ENCODE data around the gene RPL41.

Gene RPL41

DNA sequence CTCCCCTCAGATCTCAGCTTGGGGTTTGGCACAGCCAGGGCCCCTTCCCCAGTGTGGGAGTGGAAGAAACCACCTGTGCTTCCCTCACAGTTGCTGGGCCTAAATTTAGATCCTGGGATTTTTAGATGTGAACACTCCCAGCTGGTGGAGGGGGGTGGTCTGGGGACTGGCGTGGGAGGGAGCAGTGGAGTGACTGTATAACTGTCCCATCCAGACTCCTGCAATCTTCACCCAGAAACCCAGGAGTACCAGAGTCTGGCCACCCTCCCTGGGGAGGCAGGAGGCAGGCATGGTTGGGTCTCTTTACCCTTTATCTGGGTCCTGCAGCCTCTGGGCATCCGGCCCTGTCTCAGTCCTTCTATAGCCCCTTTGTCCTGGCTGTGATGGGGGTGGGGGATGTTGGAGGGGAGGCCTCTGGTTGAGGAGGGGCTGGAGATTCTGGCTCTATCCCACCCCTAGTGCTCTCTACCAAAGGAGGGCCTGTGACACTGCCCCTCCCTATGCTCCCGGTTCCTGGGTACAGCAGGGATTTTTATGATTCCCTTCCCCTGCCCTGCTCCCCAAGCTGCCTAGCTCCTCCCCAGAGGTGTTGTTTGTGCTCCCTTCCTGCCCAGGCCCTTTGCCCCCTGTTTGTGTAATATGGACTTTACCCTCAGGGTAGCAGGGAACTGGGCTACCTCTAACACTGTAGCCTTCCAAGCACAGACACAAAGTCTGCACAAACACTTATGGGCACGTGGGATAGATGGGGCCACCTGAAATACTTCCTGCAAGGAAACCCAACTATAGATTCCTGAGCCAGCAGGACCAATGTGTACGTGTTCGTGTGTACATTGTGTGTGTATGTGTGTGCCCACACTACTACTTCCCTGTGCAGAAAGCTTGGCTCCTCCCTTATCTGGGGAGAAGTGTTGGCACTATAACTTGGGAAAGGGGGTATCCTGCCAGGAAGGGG, 34.8 kb upstream of the RPL41 start:
- TF ChIP-seq, protein P1, sequence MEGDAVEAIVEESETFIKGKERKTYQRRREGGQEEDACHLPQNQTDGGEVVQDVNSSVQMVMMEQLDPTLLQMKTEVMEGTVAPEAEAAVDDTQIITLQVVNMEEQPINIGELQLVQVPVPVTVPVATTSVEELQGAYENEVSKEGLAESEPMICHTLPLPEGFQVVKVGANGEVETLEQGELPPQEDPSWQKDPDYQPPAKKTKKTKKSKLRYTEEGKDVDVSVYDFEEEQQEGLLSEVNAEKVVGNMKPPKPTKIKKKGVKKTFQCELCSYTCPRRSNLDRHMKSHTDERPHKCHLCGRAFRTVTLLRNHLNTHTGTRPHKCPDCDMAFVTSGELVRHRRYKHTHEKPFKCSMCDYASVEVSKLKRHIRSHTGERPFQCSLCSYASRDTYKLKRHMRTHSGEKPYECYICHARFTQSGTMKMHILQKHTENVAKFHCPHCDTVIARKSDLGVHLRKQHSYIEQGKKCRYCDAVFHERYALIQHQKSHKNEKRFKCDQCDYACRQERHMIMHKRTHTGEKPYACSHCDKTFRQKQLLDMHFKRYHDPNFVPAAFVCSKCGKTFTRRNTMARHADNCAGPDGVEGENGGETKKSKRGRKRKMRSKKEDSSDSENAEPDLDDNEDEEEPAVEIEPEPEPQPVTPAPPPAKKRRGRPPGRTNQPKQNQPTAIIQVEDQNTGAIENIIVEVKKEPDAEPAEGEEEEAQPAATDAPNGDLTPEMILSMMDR (IDR thresholded peaks at IDR 0.05): no peak

DNA sequence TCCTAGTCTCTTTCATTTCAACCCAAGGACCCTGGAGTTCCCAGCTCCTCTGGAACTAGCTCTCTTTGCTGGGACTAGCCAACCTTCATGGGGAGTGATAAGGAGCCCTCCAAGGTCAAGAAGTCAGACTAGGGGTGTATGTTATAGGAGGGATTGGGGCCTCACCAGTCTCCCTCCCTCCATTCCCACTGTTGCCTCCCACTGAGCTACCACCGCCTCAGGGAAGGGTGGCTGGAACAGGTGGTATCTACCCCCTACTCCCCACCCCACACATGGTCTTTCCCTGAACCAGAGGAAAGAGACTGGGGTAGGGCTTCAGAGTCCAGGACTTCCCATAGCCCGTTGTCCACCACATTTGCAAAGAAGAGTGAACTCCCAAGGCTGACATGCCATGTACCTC, 34.1 kb upstream of the RPL41 start:
- TF ChIP-seq, protein P1 (IDR thresholded peaks at IDR 0.05): no peak

DNA sequence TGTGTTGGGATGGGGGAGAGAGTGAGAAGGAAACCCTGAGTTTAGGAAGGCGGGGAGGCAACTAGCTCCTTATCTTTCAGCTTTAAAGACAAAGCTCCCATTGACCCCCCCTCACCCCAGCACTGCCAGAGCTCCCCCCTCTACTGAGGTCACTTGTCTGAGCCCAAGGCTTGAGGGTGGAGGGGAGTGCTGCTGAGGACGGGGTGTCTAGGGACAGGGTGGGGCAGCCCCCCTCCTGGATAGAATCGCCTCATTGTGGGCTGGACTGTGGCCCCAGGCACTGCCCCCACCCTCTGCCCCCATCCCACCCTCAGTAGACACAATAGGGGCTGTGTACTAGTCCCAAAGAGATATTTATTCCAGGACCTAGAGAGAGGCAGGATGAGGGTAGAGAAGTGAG, 33.5 kb upstream of the RPL41 start:
- TF ChIP-seq, protein P1 (IDR thresholded peaks at IDR 0.05): no peak

DNA sequence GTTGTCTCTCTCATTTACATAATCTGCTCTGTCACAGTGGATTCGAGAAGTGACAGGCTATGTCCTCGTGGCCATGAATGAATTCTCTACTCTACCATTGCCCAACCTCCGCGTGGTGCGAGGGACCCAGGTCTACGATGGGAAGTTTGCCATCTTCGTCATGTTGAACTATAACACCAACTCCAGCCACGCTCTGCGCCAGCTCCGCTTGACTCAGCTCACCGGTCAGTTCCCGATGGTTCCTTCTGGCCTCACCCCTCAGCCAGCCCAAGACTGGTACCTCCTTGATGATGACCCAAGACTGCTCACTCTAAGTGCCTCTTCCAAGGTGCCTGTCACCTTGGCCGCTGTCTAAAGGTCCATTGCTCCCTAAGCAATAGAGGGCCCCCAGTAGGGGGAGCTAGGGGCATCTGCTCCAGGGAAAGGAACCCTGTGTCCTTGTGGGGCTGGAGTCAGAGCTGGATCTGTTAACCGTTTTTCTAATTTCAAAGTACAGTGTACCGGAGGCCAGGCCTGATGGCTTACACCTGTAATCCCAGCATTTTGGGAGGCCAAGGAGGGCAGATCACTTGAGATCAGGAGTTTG, 31.4 kb upstream of the RPL41 start:
- TF ChIP-seq, protein P1 (IDR thresholded peaks at IDR 0.05): peak; percentile 36; the same call in 1 of the 2 replicates

DNA sequence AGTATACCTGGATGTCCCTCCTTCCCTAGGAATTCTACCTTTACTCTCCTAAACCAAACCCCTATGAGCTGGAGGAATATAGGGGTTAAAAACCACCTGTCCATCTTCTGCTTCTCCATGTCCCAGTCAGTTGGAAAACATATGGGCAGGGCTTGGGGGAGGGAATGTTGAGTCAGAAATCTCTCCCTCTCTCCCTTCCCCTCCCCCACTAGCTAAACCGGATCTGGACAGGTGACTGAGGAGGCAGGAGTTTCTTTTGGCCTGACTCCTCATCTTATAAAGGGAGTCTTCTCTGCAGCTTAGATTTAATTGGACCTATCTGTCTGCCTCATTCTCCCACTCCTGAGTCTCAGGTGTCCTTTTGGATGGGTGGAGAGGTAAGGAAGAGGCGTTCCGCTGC, 30.3 kb upstream of the RPL41 start:
- TF ChIP-seq, protein P1 (IDR thresholded peaks at IDR 0.05): no peak

DNA sequence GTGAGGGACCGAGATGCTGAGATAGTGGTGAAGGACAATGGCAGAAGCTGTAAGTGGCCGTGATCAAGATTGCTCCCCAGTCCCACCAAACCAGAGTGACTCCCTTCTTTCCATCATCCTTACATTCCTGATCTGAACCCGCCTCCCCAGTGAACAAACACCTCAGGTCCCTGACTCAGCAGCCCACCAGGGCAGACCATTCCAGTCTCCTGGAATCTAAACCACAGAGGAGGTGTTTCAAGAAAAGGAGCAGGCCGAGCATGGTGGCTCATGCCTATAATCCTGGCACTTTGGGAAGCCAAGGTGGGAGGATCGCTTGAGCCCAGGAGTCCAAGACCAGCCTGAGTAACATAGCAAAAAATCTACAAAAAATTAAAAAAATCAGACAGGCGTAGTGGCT, 29.8 kb upstream of the RPL41 start:
- TF ChIP-seq, protein P1 (IDR thresholded peaks at IDR 0.05): no peak

DNA sequence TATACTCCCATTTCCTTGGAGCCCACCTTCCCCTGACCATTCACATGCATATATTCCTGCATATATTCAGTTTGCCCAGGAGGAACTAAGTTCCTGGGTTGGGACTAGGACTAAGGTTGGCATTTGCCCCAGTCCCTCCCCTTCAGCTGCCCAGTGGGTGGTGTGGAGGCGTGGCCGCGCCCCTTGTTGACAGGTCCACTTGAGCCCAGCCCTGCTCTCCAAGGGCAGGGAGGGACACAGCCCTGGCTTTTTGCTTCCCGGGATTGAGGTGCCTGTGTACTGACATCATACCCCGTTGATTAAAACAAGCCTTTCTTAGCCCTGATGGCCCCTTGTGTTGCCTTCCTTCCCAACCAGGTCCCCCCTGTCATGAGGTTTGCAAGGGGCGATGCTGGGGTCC, 29.2 kb upstream of the RPL41 start:
- TF ChIP-seq, protein P1 (IDR thresholded peaks at IDR 0.05): no peak

Data from LNCAP (cell line).